GM21737 (cell line): ENCODE data around the gene IDUA.
"Not testable (repeated sequence)": the region's sequence is repeated elsewhere in the genome, so short reads cannot be mapped to it uniquely, and the experiment has no call there.

ENCODE experiments used
- ATAC-seq: cut with Tn5 transposase; IDR thresholded peaks from one replicate; pipeline ENCODE4 v1.9.1; 2021; ENCODE audit warnings: mild to moderate bottlenecking, moderate library complexity; ENCODE audit not compliant: unreplicated experiment

Gene IDUA

GRCh38 chr4:1043162-1043561, 56.3 kb downstream of the IDUA start:
- ATAC-seq = no peak

DNA sequence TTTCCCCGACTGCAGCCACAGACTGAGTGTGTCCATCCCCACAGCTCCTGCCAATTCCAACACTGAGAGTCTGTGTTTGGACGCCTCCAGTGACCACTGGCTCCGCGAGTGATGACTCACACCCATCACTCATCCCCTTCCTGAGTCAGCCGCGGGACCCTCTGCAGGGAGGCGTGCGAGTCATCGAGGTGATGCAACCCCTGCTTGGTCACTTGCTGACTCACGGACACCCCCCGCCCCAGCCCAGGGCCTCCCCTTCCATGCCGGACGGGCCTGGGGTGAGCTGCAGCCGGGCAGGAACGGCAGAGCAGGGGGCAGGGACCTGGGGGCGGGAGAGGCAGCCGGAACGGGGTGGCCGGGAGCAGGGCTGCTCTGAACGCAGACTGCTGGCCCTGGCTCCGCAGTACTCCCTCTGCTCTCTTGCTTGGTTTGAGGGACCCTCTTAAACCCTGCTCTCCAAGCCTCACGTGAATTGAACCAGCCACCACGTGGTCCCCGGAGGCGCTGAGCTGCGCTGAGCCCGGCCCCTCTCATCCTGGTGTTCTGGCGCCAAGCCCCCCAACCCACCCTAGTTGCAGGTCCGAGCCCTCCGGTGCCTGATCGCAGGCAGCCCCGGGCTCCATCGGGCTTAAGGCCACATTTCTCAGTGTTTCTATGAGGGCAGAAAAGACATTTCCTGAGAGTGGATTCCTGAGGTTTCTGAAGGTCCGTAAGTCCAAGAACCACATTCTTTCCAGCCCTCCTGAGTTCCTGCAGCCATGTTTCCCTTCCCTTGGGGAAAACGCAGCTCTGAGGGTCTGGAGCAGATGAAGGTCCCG, 57.0 kb downstream of the IDUA start:
- ATAC-seq = no peak

- no peak for ATAC-seq
Measured at GRCh38 chr4:1044469-1045192, 57.8 kb downstream of the IDUA start.

- ATAC-seq = no peak
Measured at GRCh38 chr4:1045193-1045594, 58.4 kb downstream of the IDUA start.

DNA sequence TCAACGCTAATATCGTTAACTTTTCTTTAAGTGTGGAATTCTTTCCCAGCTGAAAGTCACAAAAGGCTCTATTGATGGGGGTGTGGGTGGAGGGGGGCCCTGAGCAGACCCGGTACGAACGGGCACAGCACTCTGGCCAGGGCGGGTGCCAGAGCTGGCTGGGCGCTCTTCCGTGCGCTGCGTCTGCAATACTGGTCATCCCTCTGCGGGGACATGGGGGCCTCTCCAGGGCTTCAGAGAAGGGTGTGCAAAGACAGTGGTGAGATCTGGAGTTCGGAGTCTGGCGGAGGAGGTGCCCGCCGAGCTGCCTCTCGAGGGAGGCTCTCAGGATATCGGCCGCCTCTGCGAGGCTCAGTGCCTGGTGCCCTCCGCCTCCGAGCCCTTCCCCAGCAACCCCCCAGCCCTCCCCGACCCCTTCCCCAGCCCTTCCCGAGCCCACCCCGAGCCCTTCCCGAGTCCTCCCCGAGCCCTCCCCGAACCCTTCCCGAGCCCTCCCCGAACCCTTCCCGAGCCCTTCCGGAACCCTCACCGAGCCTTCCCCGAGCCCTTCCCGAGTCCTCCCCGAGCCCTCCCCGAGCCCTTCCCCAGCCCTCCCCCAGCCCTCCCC, 58.9 kb downstream of the IDUA start:
- ATAC-seq = no peak

- ATAC-seq = not testable (repeated sequence)
Measured at GRCh38 chr4:1046581-1047011, 59.8 kb downstream of the IDUA start.

DNA sequence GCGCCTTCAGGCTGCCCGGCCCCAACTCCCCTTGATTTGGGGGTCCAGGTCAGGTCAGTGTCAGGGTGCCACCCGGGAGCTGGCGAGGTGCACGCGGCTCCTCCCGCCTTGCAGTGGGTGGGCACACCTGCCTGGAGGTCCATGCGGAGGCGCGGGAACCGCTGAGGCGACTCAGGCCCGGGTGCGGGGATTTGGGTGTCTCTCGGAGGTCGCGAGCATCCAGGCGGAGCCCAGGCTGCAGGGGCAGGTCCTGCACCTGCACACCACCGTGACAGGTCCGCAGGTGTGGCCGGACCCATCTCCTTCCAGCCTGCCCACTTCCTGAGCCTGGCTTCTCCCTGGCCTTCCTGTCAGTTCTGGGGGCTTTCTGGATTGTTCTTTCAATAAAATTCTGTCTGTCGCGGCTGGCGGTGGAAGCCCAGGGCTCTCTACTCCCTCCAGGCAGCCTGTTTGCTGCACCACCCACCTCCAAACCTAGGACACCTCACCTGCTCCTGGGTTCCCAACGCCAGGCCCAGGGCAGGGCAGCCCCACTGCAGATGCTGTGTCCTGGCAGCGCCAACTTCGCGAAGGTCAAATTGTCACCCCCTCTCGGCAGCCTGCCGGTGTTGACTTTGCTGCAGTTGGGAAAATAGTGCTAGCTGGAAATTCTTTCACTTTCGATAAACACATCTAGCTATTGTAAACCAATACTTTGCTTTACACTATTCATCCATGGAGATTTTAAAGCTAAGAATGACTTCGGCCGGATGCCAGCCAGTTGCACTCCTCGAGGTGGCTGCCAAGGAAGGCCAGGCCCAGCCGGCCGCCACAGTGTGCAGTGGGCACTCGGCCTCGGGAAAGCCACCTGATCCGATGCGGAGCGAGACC, 60.5 kb downstream of the IDUA start:
- ATAC-seq = no peak

DNA sequence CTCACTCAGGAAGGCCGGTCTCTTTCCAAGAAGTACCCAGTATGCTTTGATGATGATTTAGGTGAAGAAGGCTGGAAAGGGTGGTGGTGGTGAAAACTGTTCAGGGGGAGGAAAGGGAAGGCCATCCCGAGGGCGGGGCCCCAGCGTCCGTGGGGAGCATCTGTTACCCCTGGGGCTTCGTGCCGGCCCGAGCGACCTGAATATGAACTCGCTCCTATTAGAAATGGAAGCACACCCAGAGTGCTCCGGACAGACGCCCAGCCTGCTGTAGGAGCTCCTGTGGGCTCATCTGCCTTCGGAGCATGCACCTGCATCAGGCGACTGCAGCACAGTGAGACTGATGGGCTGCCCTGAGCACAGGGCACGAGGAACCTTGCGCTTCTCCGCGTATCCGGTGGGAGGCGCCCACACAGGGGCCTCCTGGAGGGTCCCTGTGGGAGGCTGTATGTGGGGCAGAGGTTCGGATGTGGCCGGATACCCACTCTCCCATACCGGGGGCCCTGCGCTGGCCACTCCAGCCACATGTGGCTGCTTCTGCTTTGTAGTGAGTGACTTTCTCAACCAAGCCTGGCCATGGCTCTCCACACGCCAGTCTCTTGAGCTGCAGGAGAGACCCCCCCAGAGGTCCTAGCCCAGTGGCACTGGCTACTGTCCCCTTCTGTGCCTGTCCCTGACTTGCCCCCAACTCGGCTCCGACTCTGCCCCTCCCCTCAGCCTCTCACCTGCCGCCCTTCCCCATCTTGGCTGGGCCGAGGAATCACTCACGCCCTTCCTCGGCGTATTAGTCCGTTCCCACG, 61.3 kb downstream of the IDUA start:
- no peak for ATAC-seq

GRCh38 chr4:1048773-1049590, 62.1 kb downstream of the IDUA start:
- ATAC-seq = no peak

DNA sequence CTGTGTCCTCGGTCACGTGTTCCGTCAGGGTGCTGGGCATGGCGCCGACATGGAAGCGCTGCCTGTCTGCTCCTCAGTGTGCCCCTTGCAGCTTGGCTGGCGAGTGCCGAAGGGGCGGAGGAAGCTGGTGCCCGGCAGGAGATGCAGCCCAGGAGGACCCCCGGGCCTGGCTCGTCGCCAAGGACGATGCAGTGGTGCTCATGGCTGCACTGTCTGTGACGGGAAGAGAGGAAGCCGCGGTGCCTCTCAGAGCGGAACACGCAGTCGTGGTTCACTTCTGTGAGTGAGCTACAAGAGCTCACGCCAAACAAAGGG, 62.7 kb downstream of the IDUA start:
- no peak for ATAC-seq

- no peak for ATAC-seq
Measured at GRCh38 chr4:1050486-1051213, 63.8 kb downstream of the IDUA start.

GRCh38 chr4:1051472-1051871, 64.6 kb downstream of the IDUA start:
- no peak for ATAC-seq

- no peak for ATAC-seq
Measured at GRCh38 chr4:1052231-1052671, 65.4 kb downstream of the IDUA start.

GRCh38 chr4:1053080-1053661, 66.3 kb downstream of the IDUA start:
- ATAC-seq = no peak

DNA sequence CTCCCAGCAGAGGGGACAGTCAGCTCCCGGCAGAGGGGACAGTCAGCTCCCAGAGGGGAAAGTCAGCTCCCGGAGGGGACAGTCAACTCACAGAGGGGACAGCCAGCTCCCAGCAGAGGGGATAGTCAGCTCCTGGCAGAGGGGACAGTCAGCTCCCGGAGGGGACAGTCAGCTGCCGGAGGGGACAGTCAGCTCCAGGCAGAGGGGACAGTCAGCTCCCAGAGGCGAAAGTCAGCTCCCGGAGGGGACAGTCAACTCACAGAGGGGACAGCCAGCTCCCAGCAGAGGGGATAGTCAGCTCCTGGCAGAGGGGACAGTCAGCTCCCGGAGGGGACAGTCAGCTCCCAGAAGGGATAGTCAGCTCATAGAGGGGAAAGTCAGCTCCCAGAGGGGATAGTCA, 67.0 kb downstream of the IDUA start:
- ATAC-seq = not testable (repeated sequence)
